ENCODE results near the gene USH2A.

Gene USH2A

DNA sequence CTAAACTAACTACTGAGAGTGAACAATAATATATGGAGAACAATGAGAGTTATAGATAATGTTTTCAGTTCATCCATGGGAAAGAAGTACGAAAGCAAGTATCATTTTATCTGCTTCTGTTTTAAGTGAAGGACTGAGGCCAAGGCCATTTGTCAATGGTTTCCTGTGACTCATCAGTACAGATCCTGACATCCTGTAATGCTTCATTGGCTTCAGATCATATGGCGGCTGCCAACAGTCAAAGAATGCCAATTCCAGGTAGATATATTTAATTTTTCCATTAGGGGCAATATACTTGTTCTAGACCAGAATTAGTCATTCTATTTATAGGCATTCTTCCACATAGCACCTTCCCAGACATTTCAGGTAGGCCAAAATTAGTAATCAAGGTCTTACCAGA, 97.3 kb downstream of the USH2A start:
- H3K9ac ChIP-seq (ENCODE audit: low read length) = no peak overlapping the region
- no peaks in the 10 kb centered on the region for H3K27me3 ChIP-seq (ENCODE audit: low read length)
- no peak for TF ChIP-seq EZH2phosphoT487 (conservative IDR thresholded peaks at IDR 0.05; ENCODE audit: low read length)
- H3K27ac ChIP-seq (ENCODE audit: low read depth, low read length) = no peak overlapping the region
- no peak overlapping the region for H3K4me2 ChIP-seq (ENCODE audit: low read depth, low read length, poor library complexity, severe bottlenecking)
- no peak overlapping the region for H3K4me3 ChIP-seq (ENCODE audit: insufficient read depth, low read length, poor library complexity, severe bottlenecking)
- H3F3A ChIP-seq (ENCODE audit: insufficient read depth) = no peaks in the 10 kb centered on the region
- no peak overlapping the region for H2AFZ ChIP-seq (ENCODE audit: low read depth, low read length, severe bottlenecking)
- H4K20me1 ChIP-seq (ENCODE audit: low read depth, low read length) = no peaks in the 10 kb centered on the region
- no peaks in the 10 kb centered on the region for H3K9me3 ChIP-seq (ENCODE audit: insufficient read depth, low read length)
- H3K79me2 ChIP-seq (ENCODE audit: insufficient read depth, low read length) = no peaks in the 10 kb centered on the region
- H3K9me2 ChIP-seq (replicated peaks; ENCODE audit: insufficient read depth, low read length) = no peaks in the 10 kb centered on the region
- H3K36me3 ChIP-seq (ENCODE audit: low read length) = no peaks in the 10 kb centered on the region

DNA sequence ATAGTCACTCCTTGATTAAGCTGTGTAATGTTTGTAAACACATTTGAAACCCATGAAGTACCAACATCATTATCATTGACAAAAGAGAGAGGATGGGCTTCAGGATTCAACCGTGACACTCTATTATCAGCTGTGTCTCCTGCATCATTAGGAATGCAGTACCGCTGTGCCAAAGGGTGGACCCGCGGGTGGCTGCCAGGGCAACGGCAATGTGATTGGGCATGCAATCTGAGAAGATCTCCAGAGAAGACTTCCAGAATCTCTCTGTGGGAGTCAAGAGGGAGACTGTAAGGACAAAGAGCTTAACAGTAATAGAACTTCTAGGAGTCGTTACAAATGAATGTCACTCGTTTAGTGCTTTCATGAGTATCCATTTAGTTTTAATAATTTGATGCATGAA, 97.9 kb downstream of the USH2A start:
- Histone ChIP-seq H3K36me3 (ENCODE audit: low read length) (no peaks in the 10 kb centered on the region), H2AFZ (ENCODE audit: low read depth, low read length, severe bottlenecking) (no peak overlapping the region), H3K4me2 (ENCODE audit: low read depth, low read length, poor library complexity, severe bottlenecking) (no peak overlapping the region), H3F3A (ENCODE audit: insufficient read depth) (no peaks in the 10 kb centered on the region), H3K9ac (ENCODE audit: low read length) (no peak overlapping the region), H3K27me3 (ENCODE audit: low read length) (no peaks in the 10 kb centered on the region), H3K9me3 (ENCODE audit: insufficient read depth, low read length) (no peaks in the 10 kb centered on the region), H3K27ac (ENCODE audit: low read depth, low read length) (no peak overlapping the region), H3K9me2 (replicated peaks; ENCODE audit: insufficient read depth, low read length) (no peaks in the 10 kb centered on the region), H3K4me3 (ENCODE audit: insufficient read depth, low read length, poor library complexity, severe bottlenecking) (no peak overlapping the region), H4K20me1 (ENCODE audit: low read depth, low read length) (no peaks in the 10 kb centered on the region), H3K79me2 (ENCODE audit: insufficient read depth, low read length) (no peaks in the 10 kb centered on the region)
- no peak for TF ChIP-seq EZH2phosphoT487 (conservative IDR thresholded peaks at IDR 0.05; ENCODE audit: low read length)
- TF ChIP-seq, protein P1, sequence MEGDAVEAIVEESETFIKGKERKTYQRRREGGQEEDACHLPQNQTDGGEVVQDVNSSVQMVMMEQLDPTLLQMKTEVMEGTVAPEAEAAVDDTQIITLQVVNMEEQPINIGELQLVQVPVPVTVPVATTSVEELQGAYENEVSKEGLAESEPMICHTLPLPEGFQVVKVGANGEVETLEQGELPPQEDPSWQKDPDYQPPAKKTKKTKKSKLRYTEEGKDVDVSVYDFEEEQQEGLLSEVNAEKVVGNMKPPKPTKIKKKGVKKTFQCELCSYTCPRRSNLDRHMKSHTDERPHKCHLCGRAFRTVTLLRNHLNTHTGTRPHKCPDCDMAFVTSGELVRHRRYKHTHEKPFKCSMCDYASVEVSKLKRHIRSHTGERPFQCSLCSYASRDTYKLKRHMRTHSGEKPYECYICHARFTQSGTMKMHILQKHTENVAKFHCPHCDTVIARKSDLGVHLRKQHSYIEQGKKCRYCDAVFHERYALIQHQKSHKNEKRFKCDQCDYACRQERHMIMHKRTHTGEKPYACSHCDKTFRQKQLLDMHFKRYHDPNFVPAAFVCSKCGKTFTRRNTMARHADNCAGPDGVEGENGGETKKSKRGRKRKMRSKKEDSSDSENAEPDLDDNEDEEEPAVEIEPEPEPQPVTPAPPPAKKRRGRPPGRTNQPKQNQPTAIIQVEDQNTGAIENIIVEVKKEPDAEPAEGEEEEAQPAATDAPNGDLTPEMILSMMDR (IDR thresholded peaks at IDR 0.05; ENCODE audit: insufficient read depth, low read length, poor library complexity, severe bottlenecking) = no peak

DNA sequence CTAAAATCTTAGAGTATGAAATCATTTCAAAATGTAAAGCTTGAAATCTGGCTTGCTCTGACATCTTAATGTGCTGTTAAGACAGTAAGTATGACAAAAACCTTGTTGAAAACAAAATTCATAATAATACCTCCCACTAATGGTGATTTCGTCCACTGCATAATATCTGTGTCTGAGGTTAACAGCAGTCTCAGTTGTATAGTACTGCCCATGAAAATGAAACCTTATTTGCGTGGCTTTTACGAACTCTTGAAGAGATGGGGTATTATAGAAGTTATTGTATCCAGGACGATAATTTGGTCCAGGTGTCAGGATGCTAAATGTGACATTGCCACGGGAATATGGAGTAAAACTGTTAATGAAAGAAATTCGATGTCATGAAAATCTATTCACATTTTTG, 99.9 kb downstream of the USH2A start:
- Histone ChIP-seq H3K79me2 (ENCODE audit: insufficient read depth, low read length) (no peaks in the 10 kb centered on the region), H3K9ac (ENCODE audit: low read length) (no peak overlapping the region), H3K9me3 (ENCODE audit: insufficient read depth, low read length) (no peaks in the 10 kb centered on the region), H3K4me2 (ENCODE audit: low read depth, low read length, poor library complexity, severe bottlenecking) (no peak overlapping the region), H3K4me3 (ENCODE audit: insufficient read depth, low read length, poor library complexity, severe bottlenecking) (no peak overlapping the region), H2AFZ (ENCODE audit: low read depth, low read length, severe bottlenecking) (no peak overlapping the region), H4K20me1 (ENCODE audit: low read depth, low read length) (no peaks in the 10 kb centered on the region), H3K36me3 (ENCODE audit: low read length) (no peaks in the 10 kb centered on the region), H3K9me2 (replicated peaks; ENCODE audit: insufficient read depth, low read length) (no peaks in the 10 kb centered on the region), H3K27me3 (ENCODE audit: low read length) (no peaks in the 10 kb centered on the region), H3F3A (ENCODE audit: insufficient read depth) (no peaks in the 10 kb centered on the region), H3K27ac (ENCODE audit: low read depth, low read length) (no peak overlapping the region)
- TF ChIP-seq, protein P1 (IDR thresholded peaks at IDR 0.05; ENCODE audit: insufficient read depth, low read length, poor library complexity, severe bottlenecking) = no peak
- TF ChIP-seq EZH2phosphoT487 (conservative IDR thresholded peaks at IDR 0.05; ENCODE audit: low read length) = no peak

DNA sequence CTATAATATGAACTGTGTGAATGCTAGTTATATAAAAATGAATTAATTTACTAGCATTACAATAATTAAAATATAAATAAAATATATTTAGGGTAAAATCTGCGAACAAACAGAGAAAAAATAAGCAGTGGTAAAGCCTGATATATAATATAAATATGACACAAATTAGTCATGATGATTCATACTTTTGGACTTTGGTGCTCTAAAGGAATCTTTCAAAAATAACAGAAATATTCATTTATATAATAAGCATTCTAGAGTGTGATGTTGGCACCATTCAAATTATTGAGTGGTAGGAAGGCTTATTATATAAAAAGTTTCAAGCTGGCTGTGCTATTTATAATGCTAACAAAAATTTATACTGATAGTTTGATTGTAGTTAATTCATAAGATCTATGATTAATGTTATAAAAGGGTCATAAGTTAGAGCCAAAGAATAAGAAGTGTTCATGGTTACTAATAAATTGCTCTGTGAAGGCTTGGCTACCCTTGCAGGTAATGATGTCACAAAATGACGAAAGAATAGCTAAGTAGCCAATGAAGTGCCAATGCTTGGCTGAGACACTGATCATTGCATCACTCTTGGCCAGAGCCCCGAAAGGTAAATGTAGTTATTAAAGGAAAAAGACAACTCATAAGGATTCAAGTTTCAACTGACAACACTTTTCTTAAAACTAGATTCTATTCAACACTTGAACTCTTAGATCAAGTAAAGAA, 108.7 kb downstream of the USH2A start:
- no peaks in the 10 kb centered on the region for H4K20me1 ChIP-seq (ENCODE audit: low read depth, low read length)
- H3K9me2 ChIP-seq (replicated peaks; ENCODE audit: insufficient read depth, low read length) = no peaks in the 10 kb centered on the region
- no peak overlapping the region for H3K9ac ChIP-seq (ENCODE audit: low read length)
- H3K27ac ChIP-seq (ENCODE audit: low read depth, low read length) = no peak overlapping the region
- no peak overlapping the region for H3K4me3 ChIP-seq (ENCODE audit: insufficient read depth, low read length, poor library complexity, severe bottlenecking)
- H3K9me3 ChIP-seq (ENCODE audit: insufficient read depth, low read length) = no peaks in the 10 kb centered on the region
- H3K27me3 ChIP-seq (ENCODE audit: low read length) = no peaks in the 10 kb centered on the region
- TF ChIP-seq, protein P1 (IDR thresholded peaks at IDR 0.05; ENCODE audit: insufficient read depth, low read length, poor library complexity, severe bottlenecking) = no peak
- TF ChIP-seq EZH2phosphoT487 (conservative IDR thresholded peaks at IDR 0.05; ENCODE audit: low read length) = no peak
- H3K79me2 ChIP-seq (ENCODE audit: insufficient read depth, low read length) = no peaks in the 10 kb centered on the region
- no peaks in the 10 kb centered on the region for H3F3A ChIP-seq (ENCODE audit: insufficient read depth)
- no peak overlapping the region for H2AFZ ChIP-seq (ENCODE audit: low read depth, low read length, severe bottlenecking)
- no peak overlapping the region for H3K4me2 ChIP-seq (ENCODE audit: low read depth, low read length, poor library complexity, severe bottlenecking)
- no peaks in the 10 kb centered on the region for H3K36me3 ChIP-seq (ENCODE audit: low read length)

All from SU-DHL-6 (cell line).